ENCODE data around the gene RELT. TPM values are rescaled to one million over a fixed set of nuclear protein-coding genes. Genes with fewer than 3 reads are reported as not detected.
A peak's percentile ranks its signal among the peaks of the same experiment; 100 is the strongest.

Gene RELT
- total RNA-seq, 1 donor, result 4.6 TPM

DNA sequence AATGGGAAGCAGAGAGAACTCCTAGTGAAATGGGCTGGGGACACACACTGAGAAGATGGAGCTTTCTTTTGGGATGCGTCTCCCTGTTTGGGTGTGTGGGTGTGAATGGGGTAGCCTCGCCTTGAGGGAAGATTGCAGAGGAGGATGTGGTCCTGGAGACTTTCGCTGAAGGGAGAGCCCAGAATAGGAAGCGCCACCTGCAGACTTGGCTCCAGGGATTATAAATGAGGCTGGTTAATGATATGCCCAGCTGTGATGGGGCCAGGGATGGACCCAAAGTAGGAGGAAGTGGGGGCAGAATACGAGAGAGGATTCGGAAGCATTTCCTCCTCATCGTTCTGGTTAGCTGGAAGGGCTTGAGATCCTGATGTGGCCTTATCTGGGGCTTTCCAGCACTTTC lies 13.7 kb downstream of the RELT start:
- DNase-seq (ENCODE audit: low read depth), result no peak
- TF ChIP-seq, protein P1, sequence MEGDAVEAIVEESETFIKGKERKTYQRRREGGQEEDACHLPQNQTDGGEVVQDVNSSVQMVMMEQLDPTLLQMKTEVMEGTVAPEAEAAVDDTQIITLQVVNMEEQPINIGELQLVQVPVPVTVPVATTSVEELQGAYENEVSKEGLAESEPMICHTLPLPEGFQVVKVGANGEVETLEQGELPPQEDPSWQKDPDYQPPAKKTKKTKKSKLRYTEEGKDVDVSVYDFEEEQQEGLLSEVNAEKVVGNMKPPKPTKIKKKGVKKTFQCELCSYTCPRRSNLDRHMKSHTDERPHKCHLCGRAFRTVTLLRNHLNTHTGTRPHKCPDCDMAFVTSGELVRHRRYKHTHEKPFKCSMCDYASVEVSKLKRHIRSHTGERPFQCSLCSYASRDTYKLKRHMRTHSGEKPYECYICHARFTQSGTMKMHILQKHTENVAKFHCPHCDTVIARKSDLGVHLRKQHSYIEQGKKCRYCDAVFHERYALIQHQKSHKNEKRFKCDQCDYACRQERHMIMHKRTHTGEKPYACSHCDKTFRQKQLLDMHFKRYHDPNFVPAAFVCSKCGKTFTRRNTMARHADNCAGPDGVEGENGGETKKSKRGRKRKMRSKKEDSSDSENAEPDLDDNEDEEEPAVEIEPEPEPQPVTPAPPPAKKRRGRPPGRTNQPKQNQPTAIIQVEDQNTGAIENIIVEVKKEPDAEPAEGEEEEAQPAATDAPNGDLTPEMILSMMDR (IDR thresholded peaks at IDR 0.05; ENCODE audit: insufficient read depth, low read length), result no peak
- no peak overlapping the region for H3K4me3 ChIP-seq (ENCODE audit: low read depth, low read length)

DNA sequence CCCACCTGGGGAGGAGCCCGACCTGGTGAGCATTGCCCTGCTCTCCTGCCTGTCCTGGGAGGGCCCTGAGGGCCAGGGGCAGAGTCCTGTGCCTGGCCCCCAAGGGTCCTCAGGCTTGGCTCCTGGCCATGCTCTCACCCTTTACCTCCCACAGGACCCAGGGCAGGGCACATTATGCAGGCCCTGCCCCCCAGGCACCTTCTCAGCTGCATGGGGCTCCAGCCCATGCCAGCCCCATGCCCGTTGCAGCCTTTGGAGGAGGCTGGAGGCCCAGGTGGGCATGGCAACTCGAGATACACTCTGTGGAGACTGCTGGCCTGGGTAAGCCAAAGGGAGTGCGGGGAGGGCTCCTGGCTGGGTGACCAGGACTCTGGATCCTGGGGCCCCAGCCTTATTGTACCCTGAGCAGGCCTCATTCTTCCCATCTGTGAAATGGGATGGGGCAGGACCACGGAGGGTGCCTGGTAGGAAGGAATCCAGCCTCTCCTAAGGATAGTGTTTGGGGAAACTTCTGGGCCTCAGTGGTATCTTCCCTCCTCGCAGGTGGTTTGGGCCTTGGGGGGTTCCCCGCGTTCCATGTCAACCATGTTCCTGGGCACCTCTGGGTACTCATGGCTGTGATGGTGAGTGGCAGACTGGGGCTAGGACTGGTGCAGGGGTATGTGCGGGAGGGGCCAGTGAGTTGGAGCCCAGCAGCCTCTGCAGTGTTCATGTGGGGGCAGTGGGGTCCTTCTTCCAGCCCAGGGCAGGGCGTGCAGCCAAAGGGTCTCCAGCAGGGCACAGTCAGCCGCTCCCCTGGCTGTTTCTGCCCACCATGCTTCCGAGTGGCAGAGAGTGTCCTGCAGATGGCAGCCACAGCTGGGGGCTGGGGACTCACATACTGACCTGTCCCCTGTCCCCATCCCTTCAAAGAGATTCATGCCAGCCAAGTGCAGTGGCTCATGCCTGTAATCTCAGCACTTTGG lies 14.7 kb downstream of the RELT start:
- TF ChIP-seq, protein P1 (IDR thresholded peaks at IDR 0.05; ENCODE audit: insufficient read depth, low read length), result no peak
- no peak for DNase-seq (ENCODE audit: low read depth)
- no peak overlapping the region for H3K4me3 ChIP-seq (ENCODE audit: low read depth, low read length)

DNA sequence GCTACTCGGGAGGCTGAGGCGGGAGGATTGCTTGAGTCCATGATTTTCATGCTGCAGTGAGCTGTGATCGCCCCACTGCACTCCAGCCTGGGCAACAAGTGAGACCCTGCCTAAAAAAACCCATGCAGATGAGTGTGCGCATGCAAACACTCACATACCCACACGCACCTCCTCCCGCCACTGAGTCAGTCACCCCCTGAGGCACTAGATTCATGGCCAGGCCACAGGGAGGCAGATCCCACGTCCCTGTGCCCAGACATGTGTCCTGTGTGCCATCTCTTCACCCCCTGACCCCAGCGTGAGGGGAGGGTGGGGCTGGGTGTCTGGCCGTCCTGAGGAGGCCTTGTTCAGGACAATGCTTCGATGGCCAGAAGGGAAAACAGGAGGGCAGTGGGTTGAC lies 15.5 kb downstream of the RELT start:
- no peak overlapping the region for H3K4me3 ChIP-seq (ENCODE audit: low read depth, low read length)
- TF ChIP-seq, protein P1 (IDR thresholded peaks at IDR 0.05; ENCODE audit: insufficient read depth, low read length), result no peak
- DNase-seq (ENCODE audit: low read depth), result no peak

DNA sequence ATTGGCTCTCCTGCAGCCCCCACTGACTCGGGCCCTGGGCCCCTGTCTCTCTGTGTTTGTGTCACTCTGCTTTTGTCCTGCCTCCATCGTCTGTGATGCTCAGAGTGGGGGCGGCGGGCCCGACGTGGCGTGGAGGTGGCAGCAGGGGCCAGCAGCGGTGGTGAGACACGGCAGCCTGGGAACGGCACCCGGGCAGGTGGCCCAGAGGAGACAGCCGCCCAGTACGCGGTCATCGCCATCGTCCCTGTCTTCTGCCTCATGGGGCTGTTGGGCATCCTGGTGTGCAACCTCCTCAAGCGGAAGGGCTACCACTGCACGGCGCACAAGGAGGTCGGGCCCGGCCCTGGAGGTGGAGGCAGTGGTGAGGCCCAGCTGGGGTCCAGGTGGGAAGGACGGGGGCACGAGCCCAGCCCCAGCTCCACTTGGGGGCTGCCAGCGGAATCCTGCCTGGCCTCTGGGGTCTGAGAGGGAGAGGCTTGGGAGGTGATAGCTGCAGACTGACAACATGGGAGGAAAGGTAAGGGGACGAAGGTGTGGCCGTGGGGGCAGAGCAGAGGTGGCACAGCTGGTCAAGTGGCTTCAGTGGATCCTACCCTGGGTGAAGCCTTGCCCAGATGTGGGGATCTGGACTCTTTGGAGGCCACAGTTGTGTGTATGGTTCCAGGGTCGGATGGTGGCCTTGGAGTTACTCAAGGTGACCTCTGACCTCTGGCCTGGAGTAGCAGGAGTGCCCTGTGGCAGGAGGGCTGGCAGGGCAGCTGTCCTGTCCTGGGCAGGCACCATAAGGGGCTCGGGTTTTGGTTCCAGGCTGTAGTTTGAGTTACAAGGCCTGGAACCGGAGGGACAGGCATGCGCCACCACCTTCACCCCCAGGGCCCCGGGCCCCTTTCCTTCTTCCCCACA lies 16.2 kb downstream of the RELT start:
- DNase-seq (ENCODE audit: low read depth), result no peak
- TF ChIP-seq, protein P1 (IDR thresholded peaks at IDR 0.05; ENCODE audit: insufficient read depth, low read length), result no peak
- H3K4me3 ChIP-seq (ENCODE audit: low read depth, low read length), result no peak overlapping the region

DNA sequence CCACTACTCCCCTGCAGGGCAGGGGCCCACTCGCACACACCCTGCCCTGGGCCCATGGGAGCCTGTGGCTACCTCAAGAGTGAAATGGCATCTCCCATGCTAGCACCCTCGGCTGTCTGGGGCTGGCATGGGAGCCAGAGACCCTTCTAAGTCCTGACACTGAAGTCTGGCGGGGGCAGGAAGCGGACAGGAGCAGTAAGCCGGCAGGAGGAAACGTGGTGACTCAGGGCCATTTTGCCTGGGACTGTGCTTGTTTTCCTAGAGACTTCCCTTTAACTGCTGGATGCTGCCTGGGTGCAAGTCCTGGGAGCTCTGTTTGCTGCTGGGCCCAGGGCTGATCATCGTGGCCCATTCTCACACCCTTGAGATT lies 16.8 kb downstream of the RELT start:
- H3K4me3 ChIP-seq (ENCODE audit: low read depth, low read length), result no peak overlapping the region
- TF ChIP-seq, protein P1 (IDR thresholded peaks at IDR 0.05; ENCODE audit: insufficient read depth, low read length), result no peak
- DNase-seq (ENCODE audit: low read depth), result no peak

DNA sequence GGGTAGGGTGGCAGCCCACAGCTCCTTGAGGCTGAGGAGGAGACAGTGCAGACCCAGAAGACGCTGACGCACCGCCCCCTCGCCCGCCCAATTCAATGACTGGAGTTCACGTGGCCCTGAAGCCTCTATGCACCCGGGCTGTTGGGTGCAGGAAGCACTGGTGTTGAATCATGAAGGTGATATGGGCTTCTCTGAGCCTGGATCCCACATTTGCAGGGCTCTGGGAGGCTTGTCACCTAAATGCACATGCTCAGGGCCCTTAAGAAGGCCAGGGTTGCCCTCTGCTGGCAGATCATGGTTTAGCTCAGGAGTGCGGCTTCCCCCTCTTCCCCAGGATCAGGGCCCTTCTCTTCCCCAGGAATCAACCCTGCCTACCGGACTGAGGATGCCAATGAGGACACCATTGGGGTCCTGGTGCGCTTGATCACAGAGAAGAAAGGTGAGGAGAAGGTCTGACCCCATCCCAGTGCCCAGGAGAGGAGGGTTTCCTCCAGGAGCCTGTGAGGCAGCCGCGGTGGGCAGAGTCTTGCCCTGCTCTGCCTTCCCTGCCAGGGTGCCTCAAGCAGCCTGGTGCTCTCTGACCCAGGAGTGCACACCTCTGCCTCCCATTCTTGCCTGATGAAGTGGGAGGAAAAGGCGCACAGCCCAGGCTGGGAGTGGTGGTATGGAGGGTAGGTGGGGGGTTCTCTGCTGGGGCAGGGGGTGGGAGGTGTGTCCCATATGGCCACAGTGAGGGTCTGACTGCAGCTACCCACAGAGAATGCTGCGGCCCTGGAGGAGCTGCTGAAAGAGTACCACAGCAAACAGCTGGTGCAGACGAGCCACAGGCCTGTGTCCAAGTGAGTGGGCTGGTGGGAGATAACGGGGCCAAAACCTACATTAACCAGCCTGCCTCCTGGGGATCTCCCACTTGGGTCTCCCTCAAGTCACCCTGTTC lies 17.5 kb downstream of the RELT start:
- TF ChIP-seq, protein P1 (IDR thresholded peaks at IDR 0.05; ENCODE audit: insufficient read depth, low read length), result peak; percentile 87
- no peak overlapping the region for H3K4me3 ChIP-seq (ENCODE audit: low read depth, low read length)
- peak; percentile 85 for DNase-seq (ENCODE audit: low read depth)
